ENCODE data around the gene EGR1. TPM values are rescaled to one million over a fixed set of nuclear protein-coding genes. Genes with fewer than 3 reads are reported as not detected.
"Not testable (repeated sequence)": the region's sequence is repeated elsewhere in the genome, so short reads cannot be mapped to it uniquely, and the experiment has no call there.

EGR1 gene
- total and polyA plus RNA-seq, 2 of the 4 experiments (the other 2 are of a cell fraction), result 2.9 to 104 TPM

DNA sequence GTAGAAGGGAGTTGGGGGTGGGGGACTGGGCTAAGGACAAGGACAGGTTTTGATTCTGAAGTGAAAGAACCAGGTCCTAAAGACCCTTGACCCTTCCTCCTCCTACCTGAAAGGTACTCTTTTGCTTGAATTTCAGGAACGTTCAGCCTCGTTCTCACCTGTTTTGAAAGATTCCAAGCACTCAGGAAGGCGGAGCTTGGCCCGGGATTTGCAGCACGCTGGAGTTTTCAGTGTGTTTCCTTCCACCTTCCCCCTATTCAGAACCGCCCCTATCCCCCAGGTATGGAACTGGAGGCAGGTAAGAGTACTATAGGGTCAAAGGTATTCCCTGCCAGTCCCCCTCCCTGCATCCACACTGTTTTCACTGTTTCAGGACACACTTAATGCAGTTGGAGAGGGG is 7.1 kb downstream of the EGR1 start:
- no peak overlapping the region for H2BK20ac ChIP-seq (ENCODE audit: low read depth, low read length)
- H2BK15ac ChIP-seq (ENCODE audit: low read depth, low read length), result no peak overlapping the region
- dilution Hi-C loops (cut with HindIII; ENCODE audit: low sequenced_read_pairs, unreplicated experiment), result no loop called here
- no peak overlapping the region for H4K91ac ChIP-seq (ENCODE audit: insufficient read depth, low read depth, low read length)
- CTCF ChIA-PET, result no interaction called here
- no peak overlapping the region for H4K8ac ChIP-seq (ENCODE audit: low read depth in 2 of 2, low read length in 2 of 2)
- H4K5ac ChIP-seq (ENCODE audit: low read depth, low read length), result no peak overlapping the region
- H3K14ac ChIP-seq (replicated peaks; ENCODE audit: low read depth, low read length), result no peak overlapping the region
- intact Hi-C loops (cut with micrococcal nuclease), result no loop called here
- no peak overlapping the region for H3K4me2 ChIP-seq (ENCODE audit: low read depth, low read length)
- H2BK120ac ChIP-seq (ENCODE audit: low read depth, low read length), result no peak overlapping the region
- no peak overlapping the region for H2AK5ac ChIP-seq (ENCODE audit: low read depth, low read length)
- peaks cover 16% of the 10 kb centered on the region for H3K9me1 ChIP-seq (ENCODE audit: insufficient read depth, low read length)
- DNase-seq (no peak), ATAC-seq (ENCODE audit: low read depth) (no peak)
- no peak overlapping the region for H3K27ac ChIP-seq (ENCODE audit: insufficient read depth, low read length)
- peaks cover 37% of the 10 kb centered on the region for H4K20me1 ChIP-seq (ENCODE audit: insufficient read depth, low read length)
- no peak overlapping the region for H3K4ac ChIP-seq (ENCODE audit: low read depth, low read length)
- no peak overlapping the region for H3K23ac ChIP-seq (ENCODE audit: low read depth, low read length)
- H2AFZ ChIP-seq (replicated peaks; ENCODE audit: low read length, poor library complexity), result no peak overlapping the region
- in situ Hi-C loops (cut with MboI; ENCODE audit: low sequenced_read_pairs), result no loop called here
- H3K9ac ChIP-seq (ENCODE audit: low read depth, low read length), result no peak overlapping the region
- BruUV-seq (replicated peaks), result no TSS peak
- H3K9me3 ChIP-seq (ENCODE audit: control insufficient read depth, insufficient read depth, low read length), result no peaks in the 10 kb centered on the region
- no peak overlapping the region for H3K4me3 ChIP-seq (ENCODE audit: insufficient read depth, low read depth, low read length)
- TF ChIP-seq CEBPB (IDR thresholded peaks at IDR 0.05; ENCODE audit: low read depth, low read length) (no peak), RCOR1 (IDR thresholded peaks at IDR 0.05; ENCODE audit: insufficient replicate concordance, low read length) (no peak), FOS (IDR thresholded peaks at IDR 0.05; ENCODE audit: low read depth, low read length) (no peak)
- H3K36me3 ChIP-seq (ENCODE audit: control insufficient read depth, insufficient read depth, low read length), result peaks cover 10% of the 10 kb centered on the region
- WGBS, 2 experiments (ENCODE audit: extremely low coverage in 2 of 2, insufficient read length in 1 of 2), result no CpG with 5 or more reads among the region's 6 CpGs
- peaks cover 5% of the 10 kb centered on the region; the same call in 1 of the 2 replicates for H3K4me1 ChIP-seq (ENCODE audit: control insufficient read depth, insufficient read depth, low read length)
- POLR2A ChIA-PET (ENCODE audit: unreplicated experiment), result no interaction called here
- no peak overlapping the region for H2BK5ac ChIP-seq (ENCODE audit: low read depth, low read length, poor library complexity, severe bottlenecking)
- no peak overlapping the region for H2AK9ac ChIP-seq (replicated peaks; ENCODE audit: low read depth, low read length, poor library complexity)
- peaks cover 2% of the 10 kb centered on the region; the same call in 1 of the 2 replicates for H3K27me3 ChIP-seq (ENCODE audit: control insufficient read depth, insufficient read depth, low read length)
- peaks cover 9 to 17% of the 10 kb centered on the region in 2 experiments; a peak in 3 of 4 replicates for H3K79me1 ChIP-seq (ENCODE audit: low read depth in 1 of 2, low read length in 2 of 2)
- no peak overlapping the region for H3K18ac ChIP-seq (ENCODE audit: low read depth, low read length)
- no peak overlapping the region for H3K56ac ChIP-seq (ENCODE audit: extremely low read depth, insufficient read depth, low read length)

GRCh38 chr5:138473151-138473550 is 7.9 kb downstream of the EGR1 start:
- H2BK15ac ChIP-seq (ENCODE audit: low read depth, low read length); H2BK20ac ChIP-seq (ENCODE audit: low read depth, low read length); H2AFZ ChIP-seq (replicated peaks; ENCODE audit: low read length, poor library complexity); ATAC-seq (ENCODE audit: low read depth); H2BK120ac ChIP-seq (ENCODE audit: low read depth, low read length); CTCF ChIA-PET; H3K4ac ChIP-seq (ENCODE audit: low read depth, low read length); H3K4me1 ChIP-seq (ENCODE audit: control insufficient read depth, insufficient read depth, low read length); H4K8ac ChIP-seq (ENCODE audit: low read depth in 2 of 2, low read length in 2 of 2); intact Hi-C loops (cut with micrococcal nuclease); H3K23ac ChIP-seq (ENCODE audit: low read depth, low read length); in situ Hi-C loops (cut with MboI; ENCODE audit: low sequenced_read_pairs); H2AK5ac ChIP-seq (ENCODE audit: low read depth, low read length); H3K36me3 ChIP-seq (ENCODE audit: control insufficient read depth, insufficient read depth, low read length); H4K91ac ChIP-seq (ENCODE audit: insufficient read depth, low read depth, low read length); POLR2A ChIA-PET (ENCODE audit: unreplicated experiment); H3K56ac ChIP-seq (ENCODE audit: extremely low read depth, insufficient read depth, low read length); H3K79me1 ChIP-seq (ENCODE audit: low read depth in 1 of 2, low read length in 2 of 2); H3K4me2 ChIP-seq (ENCODE audit: low read depth, low read length); H3K9me3 ChIP-seq (ENCODE audit: control insufficient read depth, insufficient read depth, low read length); BruUV-seq (replicated peaks); H2AK9ac ChIP-seq (replicated peaks; ENCODE audit: low read depth, low read length, poor library complexity); H2BK5ac ChIP-seq (ENCODE audit: low read depth, low read length, poor library complexity, severe bottlenecking); H3K9ac ChIP-seq (ENCODE audit: low read depth, low read length); dilution Hi-C loops (cut with HindIII; ENCODE audit: low sequenced_read_pairs, unreplicated experiment); DNase-seq; H3K18ac ChIP-seq (ENCODE audit: low read depth, low read length); H3K4me3 ChIP-seq (ENCODE audit: insufficient read depth, low read depth, low read length); H4K5ac ChIP-seq (ENCODE audit: low read depth, low read length); H3K27me3 ChIP-seq (ENCODE audit: control insufficient read depth, insufficient read depth, low read length); H3K27ac ChIP-seq (ENCODE audit: insufficient read depth, low read length); H3K14ac ChIP-seq (replicated peaks; ENCODE audit: low read depth, low read length): not testable (repeated sequence)
- WGBS, 2 experiments (ENCODE audit: extremely low coverage in 2 of 2, insufficient read length in 1 of 2), result 100% methylated on average over 1 of the region's 5 CpGs; no CpG with 5 or more reads in 1 of the 2 experiments
- Histone ChIP-seq H4K20me1 (ENCODE audit: insufficient read depth, low read length) (peaks cover 29% of the 10 kb centered on the region), H3K9me1 (ENCODE audit: insufficient read depth, low read length) (peaks cover 11% of the 10 kb centered on the region)

Data from IMR-90 (cell line).